Adipose tissue (tissue), 3 donors: ENCODE data around the gene CYP24A1. TPM values are rescaled to one million over a fixed set of nuclear protein-coding genes. Genes with fewer than 3 reads are reported as not detected.
"Not testable (repeated sequence)": the region's sequence is repeated elsewhere in the genome, so short reads cannot be mapped to it uniquely, and the experiment has no call there.

Experiments
- H3K27ac ChIP-seq: one replicate; pipeline ENCODE4 v1.5.1; 2013; ENCODE audit warnings: low read depth, low read length
- WGBS, 3 donors: extraction: QIAGEN DNeasy Blood & Tissue Kit; methylation state at CpG; one replicate each; pipeline ENCODE4 v1.1.7; 2013; 5-methylcytosine and 5-hydroxymethylcytosine counted together
- polyA plus RNA-seq, 3 donors: library from polyadenylated mRNA; stranded (reverse); fragments of 200-250 nt; gene quantifications; one replicate each; pipeline ENCODE4 v1.2.3, GENCODE V29; 2013
- donor health status: healthy with polysubstance abuse.
- donor health status: Bipolar disorder and iron deficiency.
- donor health status: healthy.

The CYP24A1 gene
- polyA plus RNA-seq, 3 donors, result 1.5 TPM; not detected in 2

DNA sequence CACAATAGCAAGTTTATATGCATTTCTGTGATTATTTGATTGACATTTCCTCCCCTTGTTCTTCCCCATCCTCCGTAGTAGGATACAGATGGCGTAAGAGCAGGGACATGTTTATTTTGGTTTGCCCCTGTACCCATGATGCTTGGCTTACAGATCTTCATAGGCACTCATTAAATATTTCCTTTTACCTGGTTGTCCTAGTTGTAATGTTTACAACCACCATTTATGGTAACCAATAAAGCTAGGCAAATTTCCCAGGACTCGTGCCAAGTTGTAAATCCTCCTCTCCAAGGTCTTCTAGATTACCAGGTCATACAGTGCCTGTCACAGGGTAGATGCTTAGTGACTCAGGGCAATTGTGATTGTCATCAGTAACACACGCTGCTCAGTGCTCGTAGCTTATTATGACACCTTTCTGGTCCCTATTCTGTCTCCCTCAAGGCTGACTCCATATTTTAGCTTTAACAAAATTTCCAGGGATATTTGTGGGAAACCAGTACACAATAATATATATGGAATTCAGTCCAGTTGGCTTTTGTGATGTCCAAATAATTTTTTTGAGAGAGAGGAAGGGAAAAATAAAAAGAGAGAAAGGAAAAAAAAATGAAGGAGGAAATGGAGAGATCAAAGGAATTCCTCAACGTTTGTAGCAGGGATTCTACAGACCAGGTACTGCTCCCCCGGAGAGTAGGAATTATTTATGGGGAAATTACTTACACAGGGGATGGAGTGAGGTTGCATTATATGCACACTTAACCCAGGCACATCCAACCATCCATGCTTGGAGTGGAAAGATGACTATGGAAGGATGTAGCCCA is 24.6 kb downstream of the CYP24A1 start:
- WGBS, 3 donors, result 39 to 53% (median 40%) methylated on average over 7 of the region's 7 CpGs
- H3K27ac ChIP-seq, result no peak overlapping the region

DNA sequence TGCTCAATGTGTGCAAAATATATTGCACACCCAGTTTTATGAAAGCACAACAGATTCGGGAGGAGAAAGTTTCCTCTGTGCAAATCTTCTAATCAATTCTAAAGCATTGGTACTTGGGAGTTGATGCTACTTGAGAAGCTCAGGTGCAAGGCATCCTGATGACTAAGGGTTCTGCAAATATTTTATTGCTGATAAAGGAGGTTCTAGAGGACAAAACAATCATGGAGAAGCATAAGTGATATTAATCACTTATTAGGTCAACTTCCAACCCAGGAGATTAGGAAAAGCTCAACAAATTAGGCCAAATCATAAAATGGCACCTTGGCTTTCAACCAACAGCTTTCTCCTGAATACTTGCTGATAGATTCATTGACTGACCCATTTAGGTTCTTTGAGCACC is 27.1 kb downstream of the CYP24A1 start:
- H3K27ac ChIP-seq, result no peak overlapping the region
- 85 to 87% (median 87%) methylated on average over 1 of the region's 1 CpG for WGBS, 3 donors

DNA sequence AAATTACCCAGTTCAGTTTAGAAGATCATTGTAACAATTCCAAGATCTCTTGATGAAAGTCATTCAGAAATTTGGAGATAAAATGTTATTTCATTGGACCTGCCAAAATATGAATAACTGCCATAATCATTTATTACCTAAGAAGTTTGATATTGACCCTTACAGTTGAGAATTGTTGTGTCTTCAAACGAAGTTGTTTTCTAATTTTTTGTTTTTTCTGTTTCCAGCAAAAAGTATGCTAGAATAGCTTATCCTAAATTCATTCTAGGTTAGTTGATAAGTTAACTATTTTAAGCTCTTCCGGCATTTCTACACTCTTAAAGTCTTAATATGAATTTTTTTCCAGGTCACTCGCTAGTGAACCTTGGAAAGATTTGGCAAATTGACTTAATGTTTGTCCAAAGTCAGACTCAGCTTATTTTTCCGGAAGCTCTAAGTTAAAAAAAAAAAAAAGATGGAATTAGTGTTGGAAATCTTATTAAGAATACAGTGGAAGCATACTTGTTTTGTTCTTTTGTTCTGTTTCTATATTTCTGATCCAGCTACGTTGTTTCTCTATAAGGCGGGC is 28.9 kb downstream of the CYP24A1 start:
- no peak overlapping the region for H3K27ac ChIP-seq
- 82 to 88% (median 87%) methylated on average over 6 of the region's 6 CpGs for WGBS, 3 donors

DNA sequence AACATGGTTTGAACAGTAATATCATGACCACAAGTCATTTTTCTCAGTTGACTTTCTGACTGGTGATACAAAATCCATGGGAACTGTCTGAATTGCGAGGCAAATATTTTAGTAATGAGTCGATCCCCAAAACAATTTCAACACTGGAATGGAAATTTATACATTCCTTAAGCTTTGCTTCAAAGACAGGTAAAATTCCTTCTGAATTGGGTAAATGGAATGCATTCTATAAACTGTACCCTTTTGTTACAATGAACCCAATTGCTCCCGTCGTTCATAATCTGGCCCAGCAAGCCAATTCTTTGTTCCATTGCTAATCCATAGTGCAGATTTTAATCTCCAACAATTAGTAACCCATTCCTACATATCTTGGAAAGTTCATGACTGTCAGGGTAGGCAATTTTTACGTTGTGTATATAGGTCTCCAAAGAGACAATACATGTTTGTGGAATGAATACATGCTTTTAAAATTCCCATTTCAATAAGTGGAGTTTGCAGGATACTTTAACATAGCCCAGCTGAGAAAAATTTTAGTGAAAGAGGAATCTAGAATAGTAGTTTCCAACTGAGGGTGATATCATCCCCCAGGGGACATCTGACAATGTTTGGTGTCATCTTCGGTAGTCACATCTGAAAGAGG is 32.7 kb downstream of the CYP24A1 start:
- 55 to 80% (median 77%) methylated on average over 6 of the region's 6 CpGs for WGBS, 3 donors

DNA sequence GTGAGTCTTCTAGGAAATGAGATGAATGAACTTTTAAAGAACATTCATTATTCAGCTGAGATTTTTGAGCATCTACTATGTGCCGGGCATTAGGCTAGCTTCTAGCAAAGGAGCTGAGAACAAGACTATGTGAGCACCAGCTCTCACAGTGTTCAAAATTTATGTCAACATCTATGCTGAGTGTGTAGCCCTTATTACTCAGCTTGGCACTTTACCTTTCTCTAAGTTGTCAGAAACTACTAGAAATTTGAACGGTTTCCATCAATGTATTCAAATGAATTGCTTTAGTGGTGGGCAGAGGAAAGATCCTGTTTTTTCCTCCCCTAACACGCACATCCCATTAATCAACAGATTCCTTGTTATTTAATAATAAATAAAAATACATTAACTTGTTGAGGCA is 33.3 kb downstream of the CYP24A1 start:
- 87 to 93% (median 91%) methylated on average over 3 of the region's 3 CpGs for WGBS, 3 donors
- H3K27ac ChIP-seq, result no peak overlapping the region

More for the DNA sequence above, 32.7 kb downstream of the CYP24A1 start:
- no peak overlapping the region for H3K27ac ChIP-seq

DNA sequence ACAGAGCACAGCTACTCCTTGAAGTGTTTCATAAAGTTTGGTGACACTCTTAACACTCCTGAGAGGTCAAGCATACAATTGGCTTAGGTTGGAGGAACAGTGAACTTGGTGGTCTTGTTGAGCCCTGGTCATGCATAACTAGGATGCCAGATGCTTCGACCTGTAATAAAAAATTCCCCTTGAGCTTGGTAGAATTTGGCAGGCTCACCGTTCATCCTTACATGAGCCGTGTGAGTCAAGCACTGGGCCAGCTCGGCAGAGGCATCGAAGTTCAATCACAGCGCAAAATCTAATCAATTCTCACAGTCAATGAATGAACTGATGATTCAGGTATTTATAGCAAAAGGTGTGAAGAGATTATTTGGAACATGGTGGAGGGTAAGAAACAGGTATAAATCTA is 33.7 kb downstream of the CYP24A1 start:
- 87 to 90% (median 89%) methylated on average over 6 of the region's 6 CpGs for WGBS, 3 donors

DNA sequence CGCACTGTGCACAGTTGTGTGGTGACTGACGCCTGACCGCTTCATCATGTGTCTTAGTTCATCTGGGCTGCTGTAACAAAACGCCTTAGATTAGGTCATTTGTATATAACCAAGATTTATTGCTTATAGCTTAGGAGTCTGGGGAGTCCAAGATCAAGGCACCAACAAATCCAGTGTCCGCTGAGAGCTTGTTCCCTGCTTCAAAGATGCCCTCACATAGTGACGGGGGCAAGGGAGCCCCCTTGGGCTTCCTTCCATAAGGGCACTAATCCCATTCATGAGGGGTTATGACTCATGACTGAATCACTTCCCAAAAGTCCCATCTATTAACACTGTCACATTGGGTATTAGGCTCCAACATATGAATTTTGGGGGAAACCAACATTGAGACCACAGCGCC is 34.6 kb downstream of the CYP24A1 start:
- 85 to 89% (median 88%) methylated on average over 7 of the region's 7 CpGs for WGBS, 3 donors
- H3K27ac ChIP-seq, result no peak overlapping the region

More for the DNA sequence above, 33.7 kb downstream of the CYP24A1 start:
- no peak overlapping the region for H3K27ac ChIP-seq

DNA sequence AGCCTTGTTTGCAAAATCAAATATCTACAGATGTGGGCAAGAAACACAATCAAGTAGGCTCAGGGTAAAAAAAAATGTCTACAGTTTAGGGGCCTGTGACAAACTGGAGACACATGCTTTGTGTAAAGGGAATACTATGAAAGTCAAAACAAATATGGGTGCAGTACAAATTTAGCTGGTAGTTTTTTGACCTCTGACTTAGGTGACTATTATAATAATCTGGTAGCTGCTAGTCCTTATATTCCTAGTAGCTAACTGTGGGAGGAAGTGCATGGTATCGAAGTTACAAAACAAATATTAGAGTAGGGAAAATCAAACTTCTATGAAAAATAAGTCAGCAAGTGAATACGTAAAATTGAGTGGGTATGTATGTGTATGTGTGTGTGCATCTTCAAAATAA is 35.4 kb downstream of the CYP24A1 start:
- WGBS, 3 donors, result 63 to 80% (median 76%) methylated on average over 2 of the region's 2 CpGs
- H3K27ac ChIP-seq, result no peak overlapping the region

DNA sequence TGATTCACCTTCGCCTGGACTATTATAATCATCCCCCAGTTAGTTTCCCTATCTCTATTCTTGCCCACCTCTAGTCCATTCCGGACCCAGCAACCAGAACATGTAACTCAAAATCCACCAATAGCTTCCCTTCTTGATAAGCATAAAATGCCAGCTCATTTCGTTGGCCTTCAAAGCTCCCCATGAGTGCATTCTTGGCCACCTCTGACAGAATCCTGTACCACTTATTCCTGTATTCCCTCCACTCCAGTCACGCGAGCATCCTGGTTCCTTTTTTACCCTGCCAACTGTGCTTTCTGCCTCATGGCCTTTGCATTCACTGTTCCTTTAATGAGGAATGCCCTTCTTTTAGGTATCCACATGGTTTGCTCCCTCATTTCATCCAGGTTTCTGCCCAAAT is 36.7 kb downstream of the CYP24A1 start:
- no peak overlapping the region for H3K27ac ChIP-seq
- WGBS, 3 donors, result 75 to 88% (median 79%) methylated on average over 5 of the region's 5 CpGs

DNA sequence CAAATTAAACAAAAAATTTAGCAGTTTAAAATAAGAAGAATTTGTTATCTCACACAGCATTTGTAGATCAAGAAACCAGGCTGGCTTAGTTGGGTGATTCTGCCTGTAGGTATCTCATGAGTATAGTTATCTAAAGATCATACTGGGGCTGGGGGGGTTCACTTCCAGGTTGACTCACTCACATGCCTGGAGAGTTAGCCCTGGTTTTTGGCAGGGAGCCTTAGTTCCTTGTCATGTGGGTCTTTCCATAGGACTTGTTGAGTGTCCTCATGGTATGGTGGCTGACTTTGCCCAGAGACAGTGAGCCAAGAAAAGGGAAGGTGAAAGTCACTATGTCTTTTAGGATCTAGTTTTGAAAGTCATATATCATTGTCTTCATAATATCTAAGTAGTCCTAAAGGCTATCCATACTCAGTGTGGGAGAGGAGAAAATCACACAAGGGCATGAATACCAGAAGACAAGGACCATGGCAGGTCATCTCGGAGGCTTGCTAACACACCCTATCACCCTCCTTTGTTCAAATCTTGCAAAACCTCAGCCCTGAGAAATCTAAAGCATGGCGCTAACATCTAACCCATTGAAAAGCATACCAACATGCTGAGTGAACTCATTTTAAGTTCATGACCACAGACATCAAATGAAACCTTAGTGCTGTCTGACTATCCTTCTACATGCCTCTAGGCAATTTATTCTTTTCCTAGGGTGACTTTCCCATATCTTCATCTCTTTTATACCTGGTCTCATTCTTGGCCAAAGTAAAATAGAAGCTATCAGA is 39.2 kb downstream of the CYP24A1 start:
- H3K27ac ChIP-seq, result no peak overlapping the region
- 91 to 97% (median 91%) methylated on average over 2 of the region's 2 CpGs for WGBS, 3 donors

DNA sequence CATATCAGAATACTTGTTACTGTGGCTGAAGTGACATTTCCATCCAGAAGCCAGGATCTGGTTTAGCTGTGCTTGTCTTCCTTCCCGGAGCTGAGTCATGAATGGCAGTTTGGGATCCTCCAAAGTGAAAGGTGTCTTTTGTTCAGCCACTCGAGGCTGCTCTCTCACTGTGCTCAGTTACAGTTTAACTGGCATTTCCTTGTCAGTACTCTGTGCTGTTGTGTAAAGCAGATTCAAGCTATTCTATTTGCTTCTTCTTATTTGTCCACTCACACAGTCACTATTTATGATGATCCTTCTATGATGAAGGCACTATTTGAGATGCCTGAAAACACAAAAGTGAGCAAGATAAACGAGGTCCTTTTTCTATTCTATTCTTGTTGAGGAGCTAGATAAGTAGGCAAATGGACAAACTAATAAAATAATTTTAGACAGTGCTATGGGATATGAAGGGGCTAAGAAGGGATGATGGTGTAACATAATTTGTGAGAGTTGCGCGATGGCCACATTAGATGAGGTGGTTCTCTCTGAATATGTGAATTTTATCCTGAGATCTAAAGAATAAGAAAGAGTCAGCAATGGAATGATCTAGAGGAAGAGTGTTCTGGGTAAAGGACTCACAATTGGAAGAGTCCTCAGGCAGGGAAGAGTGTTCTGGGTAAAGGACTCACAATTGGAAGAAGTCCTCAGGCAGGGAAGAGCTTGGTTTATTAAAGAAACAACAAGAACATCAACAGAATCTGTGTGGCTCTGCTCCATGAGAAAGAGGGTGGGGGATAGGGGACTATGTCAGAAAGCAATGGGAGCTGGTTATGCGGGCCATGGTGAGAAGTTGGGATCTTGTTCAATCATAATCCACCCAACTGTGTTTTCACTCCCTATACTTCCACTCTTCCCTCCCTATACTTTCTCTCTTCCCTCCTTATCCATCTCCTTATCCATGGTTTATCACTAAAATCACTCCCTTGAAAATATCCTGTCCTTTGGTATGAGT is 40.1 kb downstream of the CYP24A1 start:
- H3K27ac ChIP-seq, result no peak overlapping the region
- 59 to 78% (median 74%) methylated on average over 6 of the region's 6 CpGs for WGBS, 3 donors

DNA sequence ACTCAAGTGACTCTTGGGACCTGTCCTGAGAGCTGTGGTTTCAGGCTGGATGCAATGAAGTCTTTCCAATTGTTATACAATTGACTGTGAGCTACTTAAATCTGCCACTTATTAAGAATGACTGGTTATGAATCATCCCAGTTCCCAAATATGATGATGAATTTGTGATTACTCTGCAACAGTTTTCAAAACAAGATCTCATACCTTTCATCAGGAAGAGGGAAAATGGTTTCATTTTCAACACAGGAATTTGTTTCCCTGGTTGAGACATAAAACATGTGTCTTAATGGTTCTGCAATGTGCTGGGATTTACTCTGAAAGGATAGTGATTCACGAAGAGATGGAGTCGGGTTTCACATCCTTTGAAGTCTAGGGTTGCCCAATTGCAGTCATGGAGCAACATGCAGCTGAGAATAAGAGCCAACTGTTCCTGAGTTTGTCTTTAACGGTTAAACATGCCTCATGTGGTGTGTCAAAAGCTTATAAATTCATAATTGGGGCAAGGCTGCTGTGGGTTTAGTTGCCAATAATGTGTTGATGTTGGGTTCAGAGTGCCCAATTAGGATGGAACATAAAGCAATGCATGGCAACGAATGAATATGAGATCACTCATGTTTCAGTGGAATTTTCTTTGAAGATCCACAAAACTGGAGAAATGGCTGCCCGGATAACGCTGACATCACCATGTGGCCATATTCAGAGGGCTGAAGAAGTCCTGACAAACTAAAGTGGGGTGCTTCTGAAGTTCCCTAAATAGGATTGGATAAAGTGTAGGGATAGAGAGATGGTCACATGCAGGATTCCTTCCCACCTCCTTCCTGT is 41.0 kb downstream of the CYP24A1 start:
- H3K27ac ChIP-seq, result no peak overlapping the region
- 46 to 52% (median 49%) methylated on average over 6 of the region's 6 CpGs for WGBS, 3 donors

DNA sequence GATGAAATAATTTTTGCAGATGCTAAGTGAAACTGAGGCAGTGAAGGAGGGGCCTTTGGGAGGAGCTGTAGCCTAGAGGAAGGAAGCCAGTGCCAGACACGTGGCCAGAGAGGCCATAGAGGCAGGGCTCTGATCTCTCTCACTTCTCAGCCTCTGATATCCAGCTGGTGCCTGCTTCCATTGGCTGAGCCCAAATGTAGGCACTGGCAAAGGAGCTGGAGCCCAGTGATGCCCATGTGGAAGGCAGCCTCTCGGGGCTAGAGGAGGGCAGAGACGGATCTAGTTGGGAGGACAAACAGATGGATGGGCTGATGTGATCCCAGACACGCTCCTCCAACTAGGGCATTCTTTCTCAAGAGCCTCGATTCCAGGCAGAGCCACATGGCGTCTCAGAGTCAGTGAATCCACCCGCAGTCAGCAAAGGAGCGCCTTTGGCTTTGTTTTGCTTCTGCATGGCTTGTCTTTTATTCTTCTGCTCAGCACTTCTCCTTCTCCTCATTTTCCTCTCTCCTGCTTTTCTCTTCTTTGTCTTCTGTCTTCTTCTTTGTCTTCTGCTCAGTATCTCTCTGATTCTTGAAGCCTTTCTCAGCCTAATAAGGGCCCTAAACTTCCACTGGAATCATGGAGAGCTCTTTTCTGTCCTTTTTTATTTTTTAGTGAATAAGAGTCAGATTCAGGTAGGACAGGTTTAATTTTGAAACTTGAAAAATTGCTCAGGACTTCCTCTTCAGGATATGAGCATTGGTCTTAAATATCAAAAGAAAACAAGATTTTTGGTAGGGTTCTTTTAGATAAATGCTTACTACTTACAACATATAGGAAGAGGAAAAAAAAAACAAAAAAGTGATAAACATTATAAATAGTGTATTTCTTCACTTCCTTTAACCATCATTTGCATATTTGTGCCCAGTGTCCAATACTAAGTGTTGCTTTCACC is 41.8 kb downstream of the CYP24A1 start:
- whole genome bisulfite sequencing, 3 donors, result 81 to 87% (median 83%) methylated on average over 8 of the region's 8 CpGs
- H3K27ac ChIP-seq, result no peak overlapping the region

DNA sequence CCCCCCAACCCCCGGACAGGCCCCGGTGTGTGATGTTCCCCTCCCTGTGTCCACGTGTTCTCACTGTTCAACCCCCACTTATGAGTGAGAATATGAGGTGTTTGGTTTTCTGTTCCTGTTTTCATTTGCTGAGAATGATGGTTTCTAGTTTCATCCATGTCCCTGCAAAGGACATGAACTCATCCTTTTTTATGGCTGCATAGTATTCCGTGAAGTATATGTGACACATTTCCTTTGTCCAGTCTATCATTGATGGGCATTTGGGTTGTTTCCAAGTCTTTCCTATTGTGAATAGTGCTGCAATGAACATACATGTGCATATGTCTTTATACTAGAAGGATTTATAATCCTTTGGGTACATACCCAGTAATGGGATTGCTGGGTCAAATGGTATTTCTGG is 42.7 kb downstream of the CYP24A1 start:
- H3K27ac ChIP-seq, result not testable (repeated sequence)
- 92 to 98% (median 97%) methylated on average over 4 of the region's 4 CpGs for WGBS, 3 donors

DNA sequence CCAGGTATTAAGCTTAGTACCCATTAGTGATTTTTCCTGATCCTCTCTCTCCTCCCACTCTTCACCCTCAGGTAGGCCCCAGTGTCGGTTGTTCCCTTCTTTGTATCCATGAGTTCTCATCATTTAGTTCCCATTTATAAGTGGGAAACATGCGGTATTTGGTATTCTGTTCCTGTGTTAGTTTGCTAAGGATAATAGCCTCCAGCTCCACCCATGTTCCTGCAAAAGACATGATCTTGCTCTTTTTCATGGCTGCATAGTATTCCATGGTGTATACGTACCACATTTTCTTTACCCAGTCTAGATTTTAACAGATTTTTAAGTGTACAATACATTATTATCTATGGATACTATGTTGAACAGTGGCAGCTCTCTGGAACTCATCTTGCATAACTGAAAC is 44.4 kb downstream of the CYP24A1 start:
- H3K27ac ChIP-seq, result no peak overlapping the region
- WGBS, 3 donors, result 93 to 99% (median 98%) methylated on average over 3 of the region's 3 CpGs
